Measurements from ENCODE around the gene KLRC4. TPM values are rescaled to one million over a fixed set of nuclear protein-coding genes. Genes with fewer than 3 reads are reported as not detected.

Gene KLRC4
- total RNA-seq, 1 experiment from 2014 or later = 2.1 TPM

DNA sequence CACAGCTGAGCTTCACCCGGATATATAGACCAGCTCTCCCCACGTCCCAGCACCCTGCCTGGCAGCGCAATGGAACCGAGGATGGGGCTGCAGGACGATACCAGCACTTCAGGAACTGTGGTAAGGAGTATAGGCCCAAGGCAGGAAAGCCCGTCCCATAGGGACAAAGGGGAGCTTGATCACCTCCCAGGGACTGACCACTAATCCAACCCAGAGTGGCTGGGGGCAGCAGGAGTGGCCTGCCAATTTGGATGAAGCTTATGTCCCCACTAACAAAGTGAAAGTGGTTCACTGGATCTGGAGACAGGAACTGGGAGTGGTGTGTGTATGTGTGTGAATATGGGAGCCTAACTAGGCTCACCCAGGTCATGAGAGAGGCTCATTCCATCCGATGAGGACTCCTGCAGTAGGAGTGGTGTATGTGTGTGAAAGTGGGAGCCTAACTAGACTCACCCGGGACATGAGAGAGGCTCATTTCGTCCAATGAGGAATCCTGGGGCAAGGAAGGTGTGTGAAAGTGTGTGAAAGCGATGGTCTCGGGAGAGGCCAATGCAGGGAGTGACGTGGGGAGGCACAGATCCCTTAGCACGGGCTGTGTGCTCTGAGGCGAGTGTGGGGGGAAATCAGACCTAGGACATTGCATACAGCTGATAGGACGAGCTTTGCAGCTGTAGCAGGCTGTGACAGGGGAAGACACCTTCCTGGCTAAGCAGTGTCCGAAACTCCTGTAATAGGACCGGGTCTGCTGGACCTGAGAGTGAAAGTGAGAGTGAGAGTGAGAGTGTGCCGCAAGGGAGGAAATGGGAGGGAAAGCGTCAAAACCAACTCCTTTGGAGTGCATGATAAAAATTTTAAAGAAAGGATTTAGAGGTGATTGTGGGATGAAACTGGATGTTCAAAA is 45.4 kb downstream of the KLRC4 start:
- Histone ChIP-seq H3K4me2 (ENCODE audit: low read length) (peak overlapping the region; percentile 90), H3K36me3 (ENCODE audit: control insufficient read depth in 1 of 2, insufficient read depth in 2 of 2, low read length in 2 of 2) (no peaks in the 10 kb centered on the region), H3K27me3 (ENCODE audit: insufficient read depth, low read length) (no peaks in the 10 kb centered on the region), H4K20me1 (ENCODE audit: insufficient read depth) (no peaks in the 10 kb centered on the region), H3K4me3 (replicated peaks in 1 of 2; ENCODE audit: low read depth in 1 of 2, low read length in 2 of 2) (peak overlapping the region; percentile 71 to 74), H3K9me2 (ENCODE audit: insufficient read depth) (no peaks in the 10 kb centered on the region), H3K9me3 (ENCODE audit: control insufficient read depth in 1 of 2, insufficient read depth in 1 of 2, low read depth in 1 of 2, low read length in 2 of 2) (peaks cover 0 to 7% of the 10 kb centered on the region in 2 experiments; a peak in 2 of 4 replicates), H3K79me2 (ENCODE audit: insufficient read depth, low read length) (no peaks in the 10 kb centered on the region), H2AFZ (ENCODE audit: low read depth, low read length, poor library complexity, severe bottlenecking) (peak overlapping the region; percentile 67), H3K9ac (ENCODE audit: low read length) (peak overlapping the region; percentile 65), H3K4me1 (ENCODE audit: control insufficient read depth in 1 of 2, insufficient read depth in 2 of 2, low read length in 2 of 2) (peaks cover 37 to 52% of the 10 kb centered on the region in 2 experiments; a peak in 3 of 4 replicates), H3K27ac (ENCODE audit: low read depth, low read length) (peak overlapping the region; percentile 89)
- ChIA-PET CTCF (interaction anchor here (3.1 kb wide), 1 partner anchor 33 kb away, joined by 11 read pairs; no protein-coding TSS in a partner anchor), RAD21 (ENCODE audit: low non-redundant PET in 1 of 2, low total read pairs in 2 of 2, uncharacterized antibody in 2 of 2, unreplicated experiment in 2 of 2) (interaction anchor here in 1 of 2 experiments (0.6 kb wide), 1 partner anchor 21 kb away, joined by 4 read pairs; no protein-coding TSS in a partner anchor), POLR2A (interaction anchor here (1.2 to 1.5 kb wide), 4 partner anchors 10 to 184 kb away, joined by 3 to 4 read pairs (median 4); no protein-coding TSS in a partner anchor)
- intact Hi-C loops (cut with micrococcal nuclease) = no loop called here
- DNase-seq (ENCODE audit: low read depth, low spot score) = no peak
- no peak for TF ChIP-seq EGR1 (IDR thresholded peaks at IDR 0.05; ENCODE audit: low read depth)
- TF ChIP-seq ZFX (IDR thresholded peaks at IDR 0.05) = peak; percentile 59
- ATAC-seq = peak; percentile 62
- BruUV-seq (replicated peaks) = TSS peak; percentile 57

DNA sequence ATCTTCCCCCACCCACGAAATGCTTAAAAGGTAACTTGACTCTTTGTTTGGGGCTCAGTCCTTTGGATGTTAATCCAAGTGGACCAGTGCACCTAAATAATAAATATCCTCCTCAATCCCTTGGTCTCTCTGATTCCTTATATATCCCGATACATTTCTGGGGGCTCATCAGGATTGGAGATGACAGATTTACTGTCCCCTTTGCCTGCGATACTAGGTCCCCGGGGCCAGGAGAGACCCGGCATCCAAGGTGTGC is 46.0 kb downstream of the KLRC4 start:
- POLR2A ChIA-PET = interaction anchor here (1.4 kb wide), 1 partner anchor 24 kb away, joined by 4 read pairs; no protein-coding TSS in a partner anchor
- H3K4me3 ChIP-seq (replicated peaks in 1 of 2; ENCODE audit: low read depth in 1 of 2, low read length in 2 of 2) = peak overlapping the region; percentile 71 to 74
- no TSS peak for BruUV-seq (replicated peaks)

More for the DNA sequence above, 46.0 kb downstream of the KLRC4 start:
- Histone ChIP-seq H3K27me3 (ENCODE audit: insufficient read depth, low read length) (no peaks in the 10 kb centered on the region), H4K20me1 (ENCODE audit: insufficient read depth) (no peaks in the 10 kb centered on the region), H3K9me2 (ENCODE audit: insufficient read depth) (no peaks in the 10 kb centered on the region), H3K9me3 (ENCODE audit: control insufficient read depth in 1 of 2, insufficient read depth in 1 of 2, low read depth in 1 of 2, low read length in 2 of 2) (peaks cover 0 to 7% of the 10 kb centered on the region in 2 experiments; a peak in 2 of 4 replicates), H3K36me3 (ENCODE audit: control insufficient read depth in 1 of 2, insufficient read depth in 2 of 2, low read length in 2 of 2) (no peaks in the 10 kb centered on the region), H3K9ac (ENCODE audit: low read length) (peak overlapping the region; percentile 65), H3K4me2 (ENCODE audit: low read length) (peak overlapping the region; percentile 90), H3K4me1 (ENCODE audit: control insufficient read depth in 1 of 2, insufficient read depth in 2 of 2, low read length in 2 of 2) (peaks cover 37 to 52% of the 10 kb centered on the region in 2 experiments; a peak in 3 of 4 replicates), H3K27ac (ENCODE audit: low read depth, low read length) (peak overlapping the region; percentile 89), H2AFZ (ENCODE audit: low read depth, low read length, poor library complexity, severe bottlenecking) (peak overlapping the region; percentile 67), H3K79me2 (ENCODE audit: insufficient read depth, low read length) (no peaks in the 10 kb centered on the region)
- DNase-seq (ENCODE audit: low read depth, low spot score) (no peak), ATAC-seq (no peak)
- TF ChIP-seq SP1 (IDR thresholded peaks at IDR 0.05; ENCODE audit: low read depth) = no peak
- TF ChIP-seq SIN3A (IDR thresholded peaks at IDR 0.05; ENCODE audit: low read depth) = no peak
- no peak for TF ChIP-seq JUND (IDR thresholded peaks at IDR 0.05)
- no peak for TF ChIP-seq EZH2phosphoT487 (IDR thresholded peaks at IDR 0.05; ENCODE audit: borderline replicate concordance)
- CTCF ChIA-PET = no interaction called here
- intact Hi-C loops (cut with micrococcal nuclease) = no loop called here
- RAD21 ChIA-PET (ENCODE audit: low non-redundant PET in 1 of 2, low total read pairs in 2 of 2, uncharacterized antibody in 2 of 2, unreplicated experiment in 2 of 2) = no interaction called here

Measured in HCT116 (cell line).